Erythroblast (primary cell): Measurements from ENCODE around the gene CTBP2.

Experiments
- GATA1 ChIP-seq: IDR thresholded peaks from 2 replicates; pipeline ENCODE4 v1.6.1; 2011; ENCODE audit warnings: low read depth, mild to moderate bottlenecking, control low read depth, low read length, moderate library complexity
- POLR2A ChIP-seq: IDR thresholded peaks from 2 replicates; pipeline ENCODE4 v1.6.1; 2011; ENCODE audit warnings: mild to moderate bottlenecking, low read length

DNA sequence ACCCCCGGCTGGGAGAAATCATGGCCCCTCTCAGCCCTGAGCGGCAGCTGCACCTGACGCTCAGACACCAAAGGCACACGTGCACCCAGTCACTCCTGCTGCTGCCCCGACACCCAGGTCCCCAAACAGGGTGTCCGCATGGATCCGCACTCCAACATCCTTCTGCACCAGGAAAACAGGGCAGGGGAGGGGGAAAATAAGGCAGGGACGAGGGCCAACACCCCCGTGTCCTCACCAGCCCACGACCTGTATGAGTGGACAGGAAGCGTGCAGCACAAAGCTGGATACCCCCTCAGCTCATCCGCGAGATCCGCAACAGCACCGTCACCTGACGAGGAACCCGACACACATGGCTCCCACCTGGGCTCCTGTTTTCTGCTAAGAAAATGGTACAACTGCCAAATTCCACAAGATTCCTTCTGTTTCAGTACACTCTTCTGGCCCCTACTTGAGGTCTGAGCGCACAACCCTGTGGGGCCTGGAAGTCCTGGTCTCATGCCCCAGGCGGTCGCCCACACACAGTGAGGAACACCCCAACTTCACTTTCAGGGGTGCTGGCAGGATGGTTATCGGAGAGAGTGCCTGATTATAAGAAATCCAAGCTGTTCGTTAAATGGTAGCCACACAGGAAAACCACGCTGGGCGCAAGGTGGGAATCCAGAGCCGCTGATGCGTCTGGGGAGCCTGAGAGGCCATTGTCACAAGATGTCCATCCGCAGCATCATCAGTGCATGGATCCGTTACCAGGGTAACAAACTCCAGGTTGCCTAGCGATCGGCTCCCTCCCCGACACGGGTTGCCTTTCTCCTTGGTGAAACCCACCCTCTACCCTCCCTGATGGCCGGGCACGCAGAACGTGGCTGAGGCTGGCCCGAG lies 154.8 kb downstream of the CTBP2 start:
- no peak for TF ChIP-seq POLR2A
- no peak for TF ChIP-seq GATA1
